CD4-positive, alpha-beta T cell (primary cell): Measurements from ENCODE around the gene ENTPD6. TPM values are rescaled to one million over a fixed set of nuclear protein-coding genes. Genes with fewer than 3 reads are reported as not detected.

Experiments used
- ATAC-seq: fragments of 200-7000 bp; cut with Tn5 transposase; one replicate; pipeline ENCODE4 v1.10.0; 2022; ENCODE audit warnings: mild to moderate bottlenecking; ENCODE audit not compliant: poor library complexity
- CTCF ChIA-PET: fragments of 350-600 bp; sonication (Branson Sonifier 250); formaldehyde crosslinking; loops from one replicate; lab custom pipeline; 2021; ENCODE audit warnings: antibody characterized with exemption, inconsistent platforms; lab: Charles Lee
- POLR2A ChIA-PET: fragments of 350-600 bp; sonication (Branson Sonifier 250); formaldehyde crosslinking; loops from one replicate; lab custom pipeline; 2021; ENCODE audit warnings: antibody characterized with exemption, inconsistent platforms; lab: Charles Lee
- DNase-seq, 14 experiments: peaks; one replicate each; pipeline ENCODE4 v3.0.0-alpha.2; 2013 to 2020; ENCODE audit warnings: mixed read lengths in 2 of 14
- H3K27ac ChIP-seq, 2 donors: one replicate each; pipeline versions ENCODE4 v1.5.1 to v1.7.0; 2013; ENCODE audit warnings: low read length in 2 of 2, low read depth in 1 of 2, mild to moderate bottlenecking in 1 of 2
- H3K27me3 ChIP-seq, 2 experiments: 1 replicate in 1 of 2; 2 replicates in 1 of 2; pipeline versions ENCODE4 v1.6.1 to v1.7.0; 2013; ENCODE audit warnings: low read length in 2 of 2, control low read depth in 1 of 2, mild to moderate bottlenecking in 1 of 2, moderate library complexity in 1 of 2; ENCODE audit not compliant: insufficient read depth in 2 of 2, control insufficient read depth in 1 of 2
- H3K36me3 ChIP-seq: one replicate; pipeline ENCODE4 v1.6.1; 2013; ENCODE audit warnings: low read length, control low read depth; ENCODE audit not compliant: insufficient read depth
- H3K4me1 ChIP-seq: one replicate; pipeline ENCODE4 v1.6.1; 2013; ENCODE audit warnings: low read length, control low read depth; ENCODE audit not compliant: insufficient read depth
- H3K4me3 ChIP-seq: one replicate; pipeline ENCODE4 v1.5.1; 2013; ENCODE audit warnings: mild to moderate bottlenecking, low read length, moderate library complexity
- H3K9me3 ChIP-seq, 2 experiments: 1 replicate in 1 of 2; 2 replicates in 1 of 2; pipeline versions ENCODE4 v1.6.1 to v1.7.0; 2013; ENCODE audit warnings: low read length in 2 of 2, mild to moderate bottlenecking in 2 of 2, control low read depth in 1 of 2, moderate library complexity in 1 of 2; ENCODE audit not compliant: control insufficient read depth in 1 of 2, insufficient read depth in 1 of 2
- H3K27ac Mint-ChIP-seq: one replicate; pipeline ENCODE4 v1.8.0; 2020; ENCODE audit warnings: mixed read lengths
- H3K27me3 Mint-ChIP-seq: one replicate; pipeline ENCODE4 v1.8.0; 2021; ENCODE audit warnings: mixed read lengths
- H3K36me3 Mint-ChIP-seq: one replicate; pipeline ENCODE4 v1.8.0; 2021; ENCODE audit warnings: low read depth, mixed read lengths
- H3K4me1 Mint-ChIP-seq: one replicate; pipeline ENCODE4 v1.8.0; 2021; ENCODE audit warnings: low read depth, mixed read lengths
- H3K4me3 Mint-ChIP-seq: one replicate; pipeline ENCODE4 v1.8.0; 2020; ENCODE audit warnings: mild to moderate bottlenecking, mixed read lengths
- H3K9me3 Mint-ChIP-seq: one replicate; pipeline ENCODE4 v1.8.0; 2020; ENCODE audit warnings: mixed read lengths
- intact Hi-C, 2 experiments: fragments of 100-400 bp; cut with DNase I in 1 of 2; cut with micrococcal nuclease in 1 of 2; formaldehyde crosslinking; loops; one replicate each; pipeline versions ENCODE4 v1.15.1 to v1.9.0; 2023 to 2025; cut with DNase I, micrococcal nuclease
- total RNA-seq, 174 experiments: library from RNA in 2 of 174; stranded (reverse) in 2 of 174; gene quantifications; one replicate each; pipeline ENCODE4 v1.2.3 and lab custom pipeline; 2021 to 2026
- TF ChIP-seq, protein P1 (sequence below): fragments of 200-600 bp; IDR thresholded peaks from one replicate; pipeline ENCODE4 v1.8.0; 2022; ENCODE audit warnings: antibody characterized with exemption, mild to moderate bottlenecking

ENTPD6 gene
- total RNA-seq, 2 experiments from 2014 or later = 78.5 to 85.1 TPM

GRCh38 chr20:25243416-25243979 lies 48.0 kb downstream of the ENTPD6 start:
- no peak overlapping the region for H3K4me3 ChIP-seq
- Mint-ChIP-seq H3K4me1 (peaks cover 12% of the 10 kb centered on the region), H3K27me3 (peaks cover 17% of the 10 kb centered on the region), H3K36me3 (peaks cover 12% of the 10 kb centered on the region), H3K9me3 (peaks cover 3% of the 10 kb centered on the region), H3K27ac (no peak overlapping the region), H3K4me3 (no peak overlapping the region)
- H3K36me3 ChIP-seq = no peaks in the 10 kb centered on the region
- H3K27ac ChIP-seq = no peak overlapping the region
- TF ChIP-seq, protein P1, sequence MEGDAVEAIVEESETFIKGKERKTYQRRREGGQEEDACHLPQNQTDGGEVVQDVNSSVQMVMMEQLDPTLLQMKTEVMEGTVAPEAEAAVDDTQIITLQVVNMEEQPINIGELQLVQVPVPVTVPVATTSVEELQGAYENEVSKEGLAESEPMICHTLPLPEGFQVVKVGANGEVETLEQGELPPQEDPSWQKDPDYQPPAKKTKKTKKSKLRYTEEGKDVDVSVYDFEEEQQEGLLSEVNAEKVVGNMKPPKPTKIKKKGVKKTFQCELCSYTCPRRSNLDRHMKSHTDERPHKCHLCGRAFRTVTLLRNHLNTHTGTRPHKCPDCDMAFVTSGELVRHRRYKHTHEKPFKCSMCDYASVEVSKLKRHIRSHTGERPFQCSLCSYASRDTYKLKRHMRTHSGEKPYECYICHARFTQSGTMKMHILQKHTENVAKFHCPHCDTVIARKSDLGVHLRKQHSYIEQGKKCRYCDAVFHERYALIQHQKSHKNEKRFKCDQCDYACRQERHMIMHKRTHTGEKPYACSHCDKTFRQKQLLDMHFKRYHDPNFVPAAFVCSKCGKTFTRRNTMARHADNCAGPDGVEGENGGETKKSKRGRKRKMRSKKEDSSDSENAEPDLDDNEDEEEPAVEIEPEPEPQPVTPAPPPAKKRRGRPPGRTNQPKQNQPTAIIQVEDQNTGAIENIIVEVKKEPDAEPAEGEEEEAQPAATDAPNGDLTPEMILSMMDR = no peak
- ATAC-seq (no peak), DNase-seq (no peak)
- ChIA-PET POLR2A (no interaction called here), CTCF (interaction anchor here (0.9 kb wide), 1 partner anchor 10 kb away, joined by 3 read pairs; no protein-coding TSS in a partner anchor)
- intact Hi-C loops = no loop called here
- peaks cover 11% of the 10 kb centered on the region for H3K4me1 ChIP-seq
- peaks cover 0 to 6% of the 10 kb centered on the region in 2 experiments for H3K9me3 ChIP-seq
- H3K27me3 ChIP-seq = no peaks in the 10 kb centered on the region

DNA sequence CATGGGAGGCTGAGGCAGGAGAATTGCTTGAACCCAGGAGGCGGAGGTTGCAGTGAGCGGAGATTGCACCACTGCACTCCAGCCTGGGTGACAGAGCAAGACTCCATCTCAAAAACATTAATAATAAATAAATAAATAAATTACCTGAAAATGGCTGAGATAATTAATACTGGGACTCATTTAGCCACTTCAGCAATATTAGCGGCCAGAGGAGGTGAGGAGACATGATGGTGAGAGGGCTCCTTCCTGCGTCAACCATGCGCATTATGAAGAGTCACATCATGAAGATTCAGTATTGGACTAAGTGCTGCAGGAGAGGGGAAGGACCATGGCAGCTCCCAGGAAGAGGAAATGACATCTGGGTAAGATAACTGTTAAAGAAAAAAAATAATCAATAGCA lies 49.5 kb downstream of the ENTPD6 start:
- TF ChIP-seq, protein P1 = no peak
- peaks cover 17% of the 10 kb centered on the region for H3K27me3 Mint-ChIP-seq
- ChIA-PET CTCF (no interaction called here), POLR2A (no interaction called here)
- H3K4me3 ChIP-seq = no peak overlapping the region
- peaks cover 0 to 6% of the 10 kb centered on the region in 2 experiments for H3K9me3 ChIP-seq
- H3K4me1 ChIP-seq = peaks cover 20% of the 10 kb centered on the region
- intact Hi-C loops = loop anchor here (5.0 kb wide), 4 partner anchors 48 to 452 kb away; partner anchors contain the start of genes ZNF337 (in 2 of the 2), ACSS1 (in 1 of the 2), APMAP (in 1 of the 2) and ENTPD6 (in 1 of the 2)
- no peak overlapping the region for H3K4me3 Mint-ChIP-seq
- H3K27me3 ChIP-seq = no peaks in the 10 kb centered on the region
- H3K9me3 Mint-ChIP-seq = peaks cover 3% of the 10 kb centered on the region
- DNase-seq (no peak), ATAC-seq (no peak)
- peaks cover 26% of the 10 kb centered on the region for H3K4me1 Mint-ChIP-seq
- no peaks in the 10 kb centered on the region for H3K36me3 ChIP-seq
- no peak overlapping the region for H3K27ac ChIP-seq
- H3K36me3 Mint-ChIP-seq = peaks cover 21% of the 10 kb centered on the region
- H3K27ac Mint-ChIP-seq = no peak overlapping the region

DNA sequence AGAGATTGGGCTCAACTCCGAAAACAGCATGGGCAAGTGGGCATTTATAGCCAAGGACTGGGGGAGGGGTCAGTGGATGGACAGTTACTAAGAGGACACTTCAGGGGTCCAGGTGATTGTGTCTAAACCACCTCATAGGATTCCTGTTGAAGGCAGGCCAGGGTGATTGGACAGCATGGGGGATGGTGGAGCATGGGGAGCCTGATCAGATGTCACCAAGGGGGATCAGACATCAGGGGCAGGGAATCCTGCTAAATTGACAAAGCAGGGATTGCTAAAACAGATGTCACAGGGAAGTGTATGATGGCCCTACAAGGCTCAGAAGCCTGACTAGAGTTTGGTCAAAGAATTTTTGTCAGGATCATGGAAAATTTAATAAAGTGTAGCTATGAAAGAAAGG lies 49.9 kb downstream of the ENTPD6 start:
- Mint-ChIP-seq H3K27ac (no peak overlapping the region), H3K36me3 (peaks cover 21% of the 10 kb centered on the region), H3K4me1 (peaks cover 31% of the 10 kb centered on the region), H3K27me3 (peaks cover 17% of the 10 kb centered on the region), H3K9me3 (peaks cover 3% of the 10 kb centered on the region), H3K4me3 (peak overlapping the region; percentile 49)
- ChIA-PET CTCF (no interaction called here), POLR2A (no interaction called here)
- TF ChIP-seq, protein P1 = no peak
- Histone ChIP-seq H3K36me3 (no peaks in the 10 kb centered on the region), H3K27ac (no peak overlapping the region), H3K27me3 (no peaks in the 10 kb centered on the region), H3K4me1 (peaks cover 23% of the 10 kb centered on the region), H3K4me3 (no peak overlapping the region), H3K9me3 (peaks cover 0 to 6% of the 10 kb centered on the region in 2 experiments)
- DNase-seq = no peak
- intact Hi-C loops = loop anchor here (5.0 kb wide), 4 partner anchors 48 to 452 kb away; partner anchors contain the start of genes ZNF337 (in 2 of the 2), ACSS1 (in 1 of the 2), APMAP (in 1 of the 2) and ENTPD6 (in 1 of the 2)
- ATAC-seq = no peak
